GM23338 (cell line): ENCODE data around the gene NEURL1B. TPM values are rescaled to one million over a fixed set of nuclear protein-coding genes. Genes with fewer than 3 reads are reported as not detected.
A peak's percentile ranks its signal among the peaks of the same experiment; 100 is the strongest.

ENCODE experiments used
- ATAC-seq: fragments of 200-7000 bp; cut with Tn5 transposase; 3 replicates; pipeline ENCODE4 v1.9.1; 2020
- DNase-seq: peaks from one replicate; pipeline ENCODE4 v3.0.0-alpha.2; 2015; ENCODE audit warnings: low spot score
- H2AFZ ChIP-seq: fragments of 200-600 bp; sonication (generic); 2 replicates; pipeline ENCODE4 v1.8.0; 2016; ENCODE audit warnings: antibody characterized with exemption, mild to moderate bottlenecking, moderate library complexity
- H3F3A ChIP-seq: fragments of 200-600 bp; sonication (generic); replicated peaks from 2 replicates; pipeline ENCODE4 v1.8.0; 2017; ENCODE audit warnings: antibody characterized with exemption, mixed run types, low read depth
- H3K27ac ChIP-seq: fragments of 200-600 bp; sonication (generic); 2 replicates; pipeline ENCODE4 v1.6.1; 2016; ENCODE audit warnings: low read depth
- H3K27me3 ChIP-seq: fragments of 200-600 bp; sonication (generic); 2 replicates; pipeline ENCODE4 v1.8.0; 2016; ENCODE audit warnings: mild to moderate bottlenecking, mixed run types, moderate library complexity; ENCODE audit not compliant: insufficient read depth
- H3K36me3 ChIP-seq: fragments of 200-600 bp; sonication (generic); 2 replicates; pipeline ENCODE4 v1.8.0; 2016; ENCODE audit warnings: mild to moderate bottlenecking; ENCODE audit not compliant: insufficient read depth
- H3K4me1 ChIP-seq: fragments of 200-600 bp; sonication (generic); 2 replicates; pipeline ENCODE4 v1.8.0; 2016; ENCODE audit warnings: mild to moderate bottlenecking, moderate library complexity; ENCODE audit not compliant: insufficient read depth
- H3K4me2 ChIP-seq: fragments of 200-600 bp; sonication (generic); 2 replicates; pipeline ENCODE4 v1.7.1; 2017; ENCODE audit warnings: mixed run types
- H3K4me3 ChIP-seq: fragments of 200-600 bp; sonication (generic); 2 replicates; pipeline ENCODE4 v1.6.1; 2016; ENCODE audit warnings: mixed run types
- H3K79me2 ChIP-seq: fragments of 200-600 bp; sonication (generic); replicated peaks from 2 replicates; pipeline ENCODE4 v1.8.0; 2017; ENCODE audit warnings: mild to moderate bottlenecking; ENCODE audit not compliant: insufficient read depth
- H3K9me2 ChIP-seq: fragments of 200-600 bp; sonication (generic); 2 replicates; pipeline ENCODE4 v1.8.0; 2017; ENCODE audit not compliant: insufficient read depth
- H4K20me1 ChIP-seq: fragments of 200-600 bp; sonication (generic); replicated peaks from 2 replicates; pipeline ENCODE4 v1.8.0; 2017; ENCODE audit warnings: mild to moderate bottlenecking; ENCODE audit not compliant: insufficient read depth
- H3K27ac Mint-ChIP-seq: 2 replicates; pipeline ENCODE4 v1.8.0; 2020; ENCODE audit warnings: inconsistent platforms, mild to moderate bottlenecking, moderate library complexity, mixed read lengths
- H3K27me3 Mint-ChIP-seq: 3 replicates; pipeline ENCODE4 v1.8.0; 2022; ENCODE audit warnings: low read depth, mild to moderate bottlenecking, moderate library complexity, mixed read lengths, inconsistent platforms; ENCODE audit not compliant: insufficient read depth, poor library complexity
- H3K36me3 Mint-ChIP-seq: 3 replicates; pipeline ENCODE4 v1.8.0; 2021; ENCODE audit warnings: low read depth, mild to moderate bottlenecking, inconsistent platforms, moderate library complexity, mixed read lengths
- H3K4me1 Mint-ChIP-seq: 3 replicates; pipeline ENCODE4 v1.8.0; 2020; ENCODE audit warnings: mild to moderate bottlenecking, inconsistent platforms, mixed read lengths
- H3K4me3 Mint-ChIP-seq: 3 replicates; pipeline ENCODE4 v1.8.0; 2021; ENCODE audit warnings: moderate library complexity, mild to moderate bottlenecking, inconsistent platforms, mixed read lengths
- H3K9me3 Mint-ChIP-seq: 3 replicates; pipeline ENCODE4 v1.8.0; 2020; ENCODE audit warnings: moderate library complexity, mild to moderate bottlenecking, inconsistent platforms, mixed read lengths
- CREB1 ChIP-seq: fragments of 250-450 bp; sonication (Bioruptor Pico); IDR thresholded peaks from 2 replicates; pipeline ENCODE4 v1.5.0; 2020; ENCODE audit warnings: low read depth, mild to moderate bottlenecking, moderate library complexity
- CTCF ChIP-seq, 2 experiments: fragments of 200-600 bp in 1 of 2; sonication (generic) in 1 of 2; conservative IDR thresholded peaks; 2 replicates each; pipeline versions ENCODE4 v1.5.1 to v1.6.1; 2016 to 2017; ENCODE audit warnings: antibody characterized with exemption in 2 of 2, low read depth in 2 of 2, mild to moderate bottlenecking in 2 of 2, moderate library complexity in 1 of 2
- ETS1 ChIP-seq: IDR thresholded peaks from 2 replicates; pipeline ENCODE4 v1.6.1; 2016; ENCODE audit warnings: antibody characterized with exemption
- EZH2 ChIP-seq: fragments of 200-600 bp; sonication (generic); IDR thresholded peaks from one replicate; pipeline ENCODE4 v1.8.0; 2017; ENCODE audit warnings: antibody characterized with exemption, mild to moderate bottlenecking, low read depth; ENCODE audit not compliant: unreplicated experiment
- EZH2phosphoT487 ChIP-seq: fragments of 200-600 bp; sonication (generic); IDR thresholded peaks from one replicate; pipeline ENCODE4 v1.8.1; 2018; ENCODE audit warnings: antibody characterized with exemption; ENCODE audit not compliant: unreplicated experiment
- JUNB ChIP-seq: IDR thresholded peaks from one replicate; pipeline ENCODE4 v1.6.1; 2016; ENCODE audit warnings: antibody characterized with exemption; ENCODE audit not compliant: unreplicated experiment
- NANOG ChIP-seq: IDR thresholded peaks from 2 replicates; pipeline ENCODE4 v1.6.1; 2016; ENCODE audit warnings: antibody characterized with exemption, borderline replicate concordance
- POLR2AphosphoS5 ChIP-seq: IDR thresholded peaks from 2 replicates; pipeline ENCODE4 v1.6.1; 2016; ENCODE audit warnings: antibody characterized with exemption, low read depth
- REST ChIP-seq: IDR thresholded peaks from one replicate; pipeline ENCODE4 v1.6.1; 2018; ENCODE audit warnings: antibody characterized with exemption; ENCODE audit not compliant: unreplicated experiment
- STAT1 ChIP-seq: IDR thresholded peaks from one replicate; pipeline ENCODE4 v1.6.1; 2016; ENCODE audit warnings: antibody characterized with exemption; ENCODE audit not compliant: unreplicated experiment
- ZNF114 ChIP-seq: fragments of 250-450 bp; sonication (Bioruptor Pico); IDR thresholded peaks from 2 replicates; pipeline ENCODE4 v1.5.0; 2020; ENCODE audit warnings: mild to moderate bottlenecking, moderate library complexity
- ZNF331 ChIP-seq: fragments of 250-450 bp; sonication (Bioruptor Pico); IDR thresholded peaks from 2 replicates; pipeline ENCODE4 v1.5.0; 2020; ENCODE audit warnings: low read depth, mild to moderate bottlenecking, moderate library complexity
- ZNF462 ChIP-seq: fragments of 250-450 bp; sonication (Bioruptor Pico); IDR thresholded peaks from 2 replicates; pipeline ENCODE4 v1.5.0; 2020; ENCODE audit warnings: mild to moderate bottlenecking, moderate library complexity
- polyA plus RNA-seq: library from polyadenylated mRNA; unstranded; fragments of >200 nt; fragmentation: Nextera tagmentation; extraction: Ambion mirVana; gene quantifications from 2 replicates; pipeline ENCODE4 v1.2.1, GENCODE V29; 2016
- total RNA-seq: library from RNA; depleted of rRNA; stranded (reverse); fragments of >200 nt; shearing (Covaris generic); gene quantifications from 2 replicates; pipeline ENCODE4 v1.2.3, GENCODE V29; 2014

Gene NEURL1B
- total and polyA plus RNA-seq, 2 experiments from 2014 or later: 1.9 to 13.3 TPM

GRCh38 chr5:172630986-172631385 lies 10.1 kb upstream of the NEURL1B start:
- ATAC-seq (peak; percentile 19; the same call in 1 of the 3 replicates), DNase-seq (no peak)
- Histone ChIP-seq H3K9me2 (no peaks in the 10 kb centered on the region), H3K4me2 (no peak overlapping the region), H3K79me2 (no peaks in the 10 kb centered on the region), H4K20me1 (no peaks in the 10 kb centered on the region), H3F3A (no peaks in the 10 kb centered on the region), H3K27me3 (no peaks in the 10 kb centered on the region), H3K27ac (no peak overlapping the region), H2AFZ (peak overlapping the region; percentile 23; the same call in 1 of the 2 replicates), H3K4me1 (peaks cover 41% of the 10 kb centered on the region), H3K36me3 (no peaks in the 10 kb centered on the region), H3K4me3 (no peak overlapping the region)
- Mint-ChIP-seq H3K9me3 (no peaks in the 10 kb centered on the region), H3K27me3 (peaks cover 14% of the 10 kb centered on the region), H3K27ac (no peak overlapping the region), H3K4me3 (no peak overlapping the region), H3K4me1 (peaks cover 44% of the 10 kb centered on the region), H3K36me3 (no peaks in the 10 kb centered on the region)
- TF ChIP-seq ZNF114 (CRISPR knock-in tag): no peak
- no peak for TF ChIP-seq ETS1
- no peak for TF ChIP-seq CREB1 (CRISPR knock-in tag)
- no peak for TF ChIP-seq EZH2phosphoT487
- no peak for TF ChIP-seq ZNF331
- TF ChIP-seq STAT1: no peak
- TF ChIP-seq ZNF462: no peak
- TF ChIP-seq CTCF (conservative IDR thresholded peaks at IDR 0.05; ENCODE audit: low read depth in 2 of 2): no peak
- TF ChIP-seq NANOG: no peak
- no peak for TF ChIP-seq JUNB
- TF ChIP-seq REST: no peak
- no peak for TF ChIP-seq POLR2AphosphoS5
- TF ChIP-seq EZH2: no peak
